H9 (cell line): ENCODE results near the gene ZPR1. TPM values are rescaled to one million over a fixed set of nuclear protein-coding genes. Genes with fewer than 3 reads are reported as not detected.

ENCODE experiments used
- DNase-seq: peaks from one replicate; pipeline ENCODE4 v3.0.0-alpha.2; 2017
- H2AFZ ChIP-seq: one replicate; pipeline ENCODE4 v1.6.1; 2013; ENCODE audit warnings: mild to moderate bottlenecking, low read length, control low read depth, moderate library complexity
- H2AK5ac ChIP-seq: 2 replicates; pipeline ENCODE4 v1.6.1; 2013; ENCODE audit warnings: low read length, control low read depth, mixed read lengths; ENCODE audit not compliant: insufficient read length
- H2BK120ac ChIP-seq: one replicate; pipeline ENCODE4 v1.6.1; 2013; ENCODE audit warnings: low read depth, mild to moderate bottlenecking, low read length, control low read depth, inconsistent platforms; ENCODE audit not compliant: poor library complexity, severe bottlenecking
- H2BK12ac ChIP-seq: 2 replicates; pipeline ENCODE4 v1.6.1; 2013; ENCODE audit warnings: low read length, control low read depth, mixed read lengths, low read depth; ENCODE audit not compliant: insufficient read length
- H2BK15ac ChIP-seq: 2 replicates; pipeline ENCODE4 v1.6.1; 2013; ENCODE audit warnings: low read depth, low read length, control low read depth
- H2BK20ac ChIP-seq: one replicate; pipeline ENCODE4 v1.6.1; 2013; ENCODE audit warnings: low read depth, mild to moderate bottlenecking, low read length, control low read depth, inconsistent platforms; ENCODE audit not compliant: poor library complexity, severe bottlenecking
- H2BK5ac ChIP-seq: 2 replicates; pipeline ENCODE4 v1.6.1; 2013; ENCODE audit warnings: low read length, control low read depth, mixed read lengths; ENCODE audit not compliant: insufficient read length
- H3K14ac ChIP-seq: 2 replicates; pipeline ENCODE4 v1.6.1; 2013; ENCODE audit warnings: low read length, control low read depth; ENCODE audit not compliant: insufficient read depth
- H3K18ac ChIP-seq: 2 replicates; pipeline ENCODE4 v1.6.1; 2013; ENCODE audit warnings: low read depth, mild to moderate bottlenecking, mixed read lengths, low read length, control low read depth; ENCODE audit not compliant: insufficient read length
- H3K23ac ChIP-seq: 2 replicates; pipeline ENCODE4 v1.6.1; 2013; ENCODE audit warnings: low read length, control low read depth, mixed read lengths, low read depth; ENCODE audit not compliant: insufficient read length
- H3K23me2 ChIP-seq: 2 replicates; pipeline ENCODE4 v1.6.1; 2013; ENCODE audit warnings: low read depth, mild to moderate bottlenecking, mixed read lengths, low read length, control low read depth; ENCODE audit not compliant: insufficient read length, poor library complexity, severe bottlenecking
- H3K27ac ChIP-seq: 2 replicates; pipeline ENCODE4 v1.5.1; 2013; ENCODE audit warnings: low read length, control low read depth, mixed read lengths, low read depth; ENCODE audit not compliant: insufficient read length
- H3K27me3 ChIP-seq: 2 replicates; pipeline ENCODE4 v1.6.1; 2013; ENCODE audit warnings: low read length, control low read depth, inconsistent platforms; ENCODE audit not compliant: insufficient read depth
- H3K4ac ChIP-seq: 2 replicates; pipeline ENCODE4 v1.6.1; 2013; ENCODE audit warnings: low read depth, mild to moderate bottlenecking, control low read depth, inconsistent platforms, low read length, moderate library complexity
- H3K4me1 ChIP-seq: 2 replicates; pipeline ENCODE4 v1.6.1; 2013; ENCODE audit warnings: low read length, control low read depth, inconsistent platforms; ENCODE audit not compliant: insufficient read depth
- H3K4me2 ChIP-seq: 2 replicates; pipeline ENCODE4 v1.6.1; 2013; ENCODE audit warnings: low read length, control low read depth, mixed read lengths; ENCODE audit not compliant: insufficient read length, insufficient read depth
- H3K56ac ChIP-seq: 2 replicates; pipeline ENCODE4 v1.6.1; 2013; ENCODE audit warnings: low read depth, mild to moderate bottlenecking, mixed read lengths, low read length, control low read depth; ENCODE audit not compliant: insufficient read length
- H3K79me1 ChIP-seq: 2 replicates; pipeline ENCODE4 v1.6.1; 2013; ENCODE audit warnings: low read depth, mild to moderate bottlenecking, moderate library complexity, low read length, control low read depth, inconsistent platforms; ENCODE audit not compliant: insufficient read depth, poor library complexity, severe bottlenecking
- H3K79me2 ChIP-seq: 2 replicates; pipeline ENCODE4 v1.6.1; 2013; ENCODE audit warnings: low read length, control low read depth, inconsistent platforms; ENCODE audit not compliant: insufficient read depth
- H3K9ac ChIP-seq: 2 replicates; pipeline ENCODE4 v1.6.1; 2013; ENCODE audit warnings: low read length, control low read depth, mixed read lengths; ENCODE audit not compliant: insufficient read length; ENCODE audit errors: extremely low read depth
- H3K9me3 ChIP-seq: one replicate; pipeline ENCODE4 v1.6.1; 2013; ENCODE audit warnings: low read depth, low read length, inconsistent platforms; ENCODE audit not compliant: control insufficient read depth
- H3T11ph ChIP-seq: one replicate; pipeline ENCODE4 v1.6.1; 2013; ENCODE audit warnings: mild to moderate bottlenecking, low read length, control low read depth, inconsistent platforms
- H4K20me1 ChIP-seq: one replicate; pipeline ENCODE4 v1.6.1; 2013; ENCODE audit not compliant: control insufficient read depth, insufficient read length, insufficient read depth
- H4K5ac ChIP-seq: 2 replicates; pipeline ENCODE4 v1.6.1; 2013; ENCODE audit warnings: low read depth, mild to moderate bottlenecking, mixed read lengths, low read length, control low read depth; ENCODE audit not compliant: insufficient read length
- H4K8ac ChIP-seq: replicated peaks from 2 replicates; pipeline ENCODE4 v1.6.1; 2013; ENCODE audit warnings: low read length, control low read depth, mixed read lengths, low read depth; ENCODE audit not compliant: insufficient read length
- H4K91ac ChIP-seq: 2 replicates; pipeline ENCODE4 v1.6.1; 2013; ENCODE audit warnings: low read depth, mild to moderate bottlenecking, moderate library complexity, mixed read lengths, low read length, control low read depth; ENCODE audit not compliant: insufficient read length
- H3K27ac Mint-ChIP-seq, 3 experiments: 2 replicates in 2 of 3; 3 replicates in 1 of 3; pipeline ENCODE4 v1.8.0; 2020 to 2021; ENCODE audit warnings: mixed read lengths in 3 of 3, mild to moderate bottlenecking in 1 of 3, moderate library complexity in 1 of 3
- H3K27me3 Mint-ChIP-seq: 2 replicates; pipeline ENCODE4 v1.8.0; 2021; ENCODE audit warnings: low read depth, mild to moderate bottlenecking, moderate library complexity, mixed read lengths
- H3K36me3 Mint-ChIP-seq, 3 experiments: 2 replicates in 2 of 3; 3 replicates in 1 of 3; pipeline ENCODE4 v1.8.0; 2020 to 2021; ENCODE audit warnings: low read depth in 3 of 3, mixed read lengths in 3 of 3; ENCODE audit not compliant: insufficient read depth in 1 of 3
- H3K4me1 Mint-ChIP-seq, 2 experiments: 2 replicates each; pipeline ENCODE4 v1.8.0; 2020; ENCODE audit warnings: mixed read lengths in 2 of 2
- H3K4me3 Mint-ChIP-seq, 2 experiments: 2 replicates in 1 of 2; 3 replicates in 1 of 2; pipeline ENCODE4 v1.8.0; 2020 to 2021; ENCODE audit warnings: mild to moderate bottlenecking in 2 of 2, mixed read lengths in 2 of 2, moderate library complexity in 1 of 2
- H3K9me3 Mint-ChIP-seq, 2 experiments: 2 replicates in 1 of 2; 3 replicates in 1 of 2; pipeline ENCODE4 v1.8.0; 2020; ENCODE audit warnings: mild to moderate bottlenecking in 2 of 2, mixed read lengths in 2 of 2, moderate library complexity in 1 of 2
- CTCF ChIP-seq: fragments of 200-600 bp; sonication (generic); conservative IDR thresholded peaks from 3 replicates; pipeline ENCODE4 v1.8.0; 2021; ENCODE audit warnings: antibody characterized with exemption, mild to moderate bottlenecking
- WGBS: extraction: QIAGEN DNeasy Blood & Tissue Kit; methylation state at CpG from one replicate; pipeline ENCODE4 v1.1.7; 2013; ENCODE audit warnings: missing lambda C conversion rate, low lambda C conversion rate, mixed read lengths; ENCODE audit not compliant: insufficient read length; ENCODE audit errors: extremely low coverage; 5-methylcytosine and 5-hydroxymethylcytosine counted together
- total RNA-seq: library from RNA; stranded (reverse); gene quantifications from 2 replicates; pipeline ENCODE4 v1.2.1, GENCODE V29; 2021

The ZPR1 gene
- total RNA-seq, 1 experiment from 2014 or later, result 82.0 TPM

- H3K18ac ChIP-seq, result no peak overlapping the region
- H3K4me1 ChIP-seq, result peaks cover 6% of the 10 kb centered on the region; the same call in 1 of the 2 replicates
- no peak overlapping the region for H3T11ph ChIP-seq
- Mint-ChIP-seq H3K36me3 (no peaks in the 10 kb centered on the region), H3K27me3 (peaks cover 16% of the 10 kb centered on the region), H3K4me1 (peaks cover 3 to 36% of the 10 kb centered on the region in 2 experiments), H3K4me3 (no peak overlapping the region), H3K27ac (no peak overlapping the region; a peak in 1 of 7 replicates), H3K9me3 (no peaks in the 10 kb centered on the region)
- H3K9ac ChIP-seq, result no peak overlapping the region
- H3K79me2 ChIP-seq, result no peaks in the 10 kb centered on the region
- H2BK120ac ChIP-seq, result no peak overlapping the region
- no peak overlapping the region for H2BK12ac ChIP-seq
- H4K5ac ChIP-seq, result no peak overlapping the region
- H3K4me2 ChIP-seq, result no peak overlapping the region
- H2AK5ac ChIP-seq, result no peak overlapping the region
- DNase-seq, result no peak
- H3K27ac ChIP-seq, result no peak overlapping the region
- H3K23me2 ChIP-seq, result no peaks in the 10 kb centered on the region
- no peak overlapping the region for H3K23ac ChIP-seq
- WGBS, result no CpG with 5 or more reads among the region's 6 CpGs
- H3K56ac ChIP-seq, result no peak overlapping the region
- H4K91ac ChIP-seq, result no peak overlapping the region
- no peaks in the 10 kb centered on the region for H3K79me1 ChIP-seq
- no peaks in the 10 kb centered on the region for H4K20me1 ChIP-seq
- no peak overlapping the region for H3K14ac ChIP-seq
- H3K4ac ChIP-seq, result no peak overlapping the region
- no peak overlapping the region for H2BK15ac ChIP-seq
- H4K8ac ChIP-seq, result no peak overlapping the region
- H3K9me3 ChIP-seq, result no peaks in the 10 kb centered on the region
- H2BK5ac ChIP-seq, result no peak overlapping the region
- H3K27me3 ChIP-seq, result no peaks in the 10 kb centered on the region; the same call in 1 of the 2 replicates
- H2BK20ac ChIP-seq, result no peak overlapping the region
- TF ChIP-seq CTCF, result no peak
- no peak overlapping the region for H2AFZ ChIP-seq
Measured at GRCh38 chr11:116724813-116725212, 63.0 kb downstream of the ZPR1 start.

Other genes starting within 250 kb of the ZPR1 start
- 29.3 and 30.0 TPM in 2 replicates for gene BUD13, start 15.0 kb downstream of the ZPR1 start, total RNA-seq
- gene APOA5, start 3.9 kb upstream of the ZPR1 start, total RNA-seq, result 0.11 TPM in 1 of 2 replicates, not detected in the other
- gene APOA4, start 35.3 kb upstream of the ZPR1 start, total RNA-seq, result not detected in 2 replicates
- gene APOC3, start 41.9 kb upstream of the ZPR1 start, total RNA-seq, result not detected in 2 replicates
- 0.68 and 0.79 TPM in 2 replicates for gene APOA1, start 49.6 kb upstream of the ZPR1 start, total RNA-seq